NCI-H2107 treated with DMSO at 0.1 percent for 48 hours (cell line): Measurements from ENCODE around the gene PHOSPHO1.

ENCODE experiments used
- DNase-seq: peaks from one replicate; lab custom pipeline; 2025; ENCODE audit not compliant: unreplicated experiment; lab: John Stamatoyannopoulos, UW

The PHOSPHO1 gene

GRCh38 chr17:49244839-49245238 is 14.3 kb upstream of the PHOSPHO1 start:
- DNase-seq = no peak

GRCh38 chr17:49242813-49243212 is 12.2 kb upstream of the PHOSPHO1 start:
- DNase-seq = no peak

GRCh38 chr17:49241692-49242397 is 11.3 kb upstream of the PHOSPHO1 start:
- no peak for DNase-seq

- DNase-seq = no peak
Observed at GRCh38 chr17:49241040-49241439, 10.5 kb upstream of the PHOSPHO1 start.

GRCh38 chr17:49240619-49241018 is 10.0 kb upstream of the PHOSPHO1 start:
- no peak for DNase-seq

GRCh38 chr17:49239963-49240362 is 9.4 kb upstream of the PHOSPHO1 start:
- no peak for DNase-seq

GRCh38 chr17:49235896-49236295 is 5.3 kb upstream of the PHOSPHO1 start:
- no peak for DNase-seq

- DNase-seq = no peak
Observed at GRCh38 chr17:49234509-49235080, 4.0 kb upstream of the PHOSPHO1 start.

GRCh38 chr17:49231563-49231894 is 942 bp upstream of the PHOSPHO1 start:
- no peak for DNase-seq

- no peak for DNase-seq
Observed at GRCh38 chr17:49229805-49230600, 584 bp downstream of the PHOSPHO1 start.

- no peak for DNase-seq
Observed at GRCh38 chr17:49229076-49229804, 1.3 kb downstream of the PHOSPHO1 start.

- DNase-seq = peak; percentile 54
Observed at GRCh38 chr17:49227436-49228261, 2.9 kb downstream of the PHOSPHO1 start.

- no peak for DNase-seq
Observed at GRCh38 chr17:49226771-49227435, 3.7 kb downstream of the PHOSPHO1 start.

GRCh38 chr17:49225554-49226236 is 4.9 kb downstream of the PHOSPHO1 start:
- DNase-seq = no peak

GRCh38 chr17:49224997-49225337 is 5.6 kb downstream of the PHOSPHO1 start:
- DNase-seq = no peak

- peak; percentile 20 for DNase-seq
Observed at GRCh38 chr17:49224198-49224996, 6.2 kb downstream of the PHOSPHO1 start.

GRCh38 chr17:49223517-49224197 is 6.9 kb downstream of the PHOSPHO1 start:
- no peak for DNase-seq

- DNase-seq = no peak
Observed at GRCh38 chr17:49223168-49223516, 7.4 kb downstream of the PHOSPHO1 start.
